Cerebellar cortex (tissue), 1 donor: ENCODE data around the gene NLRP6.
"Not testable (repeated sequence)": the region's sequence is repeated elsewhere in the genome, so short reads cannot be mapped to it uniquely, and the experiment has no call there.

Source experiments
- DNase-seq: peaks from one replicate; pipeline ENCODE4 v3.0.0-alpha.2; 2015; ENCODE audit warnings: low spot score

NLRP6 gene

GRCh38 chr11:293852-294661 lies 15.8 kb downstream of the NLRP6 start:
- DNase-seq, result no peak

GRCh38 chr11:294780-295179 lies 16.6 kb downstream of the NLRP6 start:
- DNase-seq, result no peak

GRCh38 chr11:295351-296170 lies 17.4 kb downstream of the NLRP6 start:
- no peak for DNase-seq

- no peak for DNase-seq
Measured at GRCh38 chr11:296171-297050, 18.2 kb downstream of the NLRP6 start.

DNA sequence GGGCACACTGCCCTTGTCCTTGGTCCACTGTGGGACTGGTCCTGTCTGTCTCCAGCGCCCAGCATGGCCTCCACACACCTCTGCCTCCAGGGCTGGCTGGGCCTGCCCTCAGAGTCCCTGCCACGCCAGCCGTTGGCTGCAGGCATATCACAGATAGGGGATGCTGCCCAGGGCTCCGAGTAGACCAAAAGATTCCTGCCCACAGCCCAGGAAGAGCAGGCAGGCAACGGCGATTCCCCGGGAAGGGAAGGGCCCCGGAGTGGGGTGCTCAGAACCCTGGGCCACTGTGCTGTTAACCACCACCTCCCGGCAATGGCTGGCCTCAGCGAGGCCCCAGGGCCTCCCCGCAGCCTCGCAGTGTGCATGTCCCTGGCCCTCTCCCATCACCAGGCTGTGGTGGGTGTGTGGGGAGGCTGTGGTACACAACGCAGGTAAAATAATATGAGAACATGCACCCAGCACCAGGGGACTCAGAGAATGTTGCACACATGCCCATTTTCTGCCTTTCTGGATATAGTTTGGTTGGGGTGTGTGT lies 18.9 kb downstream of the NLRP6 start:
- no peak for DNase-seq

GRCh38 chr11:297586-298405 lies 19.6 kb downstream of the NLRP6 start:
- DNase-seq, result no peak

DNA sequence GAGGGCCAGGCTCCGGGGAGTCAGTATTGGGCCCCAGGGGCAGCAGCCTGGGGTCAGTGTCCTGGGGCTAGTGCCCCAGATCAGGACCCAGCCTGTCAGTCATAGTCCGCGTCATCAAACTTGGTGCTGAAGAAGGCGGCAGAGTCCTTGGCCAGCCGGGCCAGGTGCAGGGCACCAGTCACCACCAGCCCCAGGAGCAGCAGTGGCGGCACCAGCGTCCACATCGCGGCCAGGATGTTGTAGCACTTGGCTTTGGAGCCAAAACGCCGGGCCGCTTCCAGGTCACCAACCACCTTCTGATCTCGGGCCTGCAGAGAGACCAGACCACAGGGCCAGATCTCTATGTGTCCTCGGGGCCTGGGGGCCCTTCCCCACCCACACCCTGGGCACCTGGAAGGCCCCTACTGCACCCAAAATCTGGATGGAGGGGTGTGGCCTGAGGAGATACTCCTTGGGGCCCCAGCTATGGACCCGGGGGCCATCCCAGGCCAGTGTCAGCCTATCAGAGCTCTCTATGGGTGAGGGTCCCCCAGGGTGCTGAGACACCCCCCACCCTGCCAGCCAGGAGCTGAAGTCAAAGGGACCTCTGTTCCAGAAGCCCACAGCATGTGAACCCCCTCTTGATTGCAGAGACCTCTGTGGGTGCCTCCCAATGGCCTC lies 20.3 kb downstream of the NLRP6 start:
- DNase-seq, result no peak

DNA sequence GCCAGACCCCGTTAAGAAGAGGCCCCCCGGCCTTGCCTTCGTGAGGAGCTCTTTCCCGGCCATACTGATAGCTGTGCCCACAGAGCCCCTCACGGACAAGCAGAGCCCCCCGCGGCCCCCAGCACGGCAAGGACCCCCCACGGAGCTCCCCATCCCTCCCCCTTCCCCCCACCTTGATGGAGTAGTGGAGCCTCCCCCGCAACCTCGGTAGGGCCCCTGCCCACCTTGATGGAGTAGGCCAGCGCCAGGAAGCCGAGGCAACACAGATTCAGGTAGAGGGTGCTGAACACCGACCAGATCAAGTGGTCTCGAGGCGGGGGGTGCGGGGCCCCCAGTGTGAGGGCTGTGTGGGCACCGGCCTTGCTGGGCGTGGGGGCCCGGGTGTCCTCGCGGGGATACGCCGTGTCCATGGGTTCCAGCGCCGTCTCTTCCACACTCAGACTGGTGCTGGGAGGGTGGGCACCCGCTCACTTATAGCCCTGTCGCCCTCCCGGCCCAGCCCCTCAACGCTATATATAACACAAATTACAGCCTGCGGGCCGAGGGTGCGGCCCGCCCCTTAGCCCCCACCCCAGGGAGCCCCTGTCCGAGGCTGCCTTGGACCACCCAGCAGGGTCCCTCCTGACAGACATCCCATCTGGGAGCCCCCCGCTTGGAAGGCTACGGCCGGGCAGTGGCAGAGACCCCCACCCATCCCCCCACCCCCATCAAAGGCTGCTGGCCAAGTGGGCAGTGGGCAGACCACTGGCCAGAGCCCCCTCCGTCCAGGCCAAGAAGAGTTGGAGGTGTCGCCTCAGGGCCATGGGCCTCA lies 21.1 kb downstream of the NLRP6 start, which contains the start of gene IFITM5:
TSS of gene IFITM5 (minus strand) at position 446 of the 811 bp plus-strand sequence. CDS start at position 410, 36 bp downstream.
- no peak for DNase-seq

GRCh38 chr11:299951-300735 lies 21.9 kb downstream of the NLRP6 start:
- no peak for DNase-seq

GRCh38 chr11:303363-303762 lies 25.2 kb downstream of the NLRP6 start:
- no peak for DNase-seq

- DNase-seq, result no peak
Measured at GRCh38 chr11:304061-304506, 25.9 kb downstream of the NLRP6 start.

DNA sequence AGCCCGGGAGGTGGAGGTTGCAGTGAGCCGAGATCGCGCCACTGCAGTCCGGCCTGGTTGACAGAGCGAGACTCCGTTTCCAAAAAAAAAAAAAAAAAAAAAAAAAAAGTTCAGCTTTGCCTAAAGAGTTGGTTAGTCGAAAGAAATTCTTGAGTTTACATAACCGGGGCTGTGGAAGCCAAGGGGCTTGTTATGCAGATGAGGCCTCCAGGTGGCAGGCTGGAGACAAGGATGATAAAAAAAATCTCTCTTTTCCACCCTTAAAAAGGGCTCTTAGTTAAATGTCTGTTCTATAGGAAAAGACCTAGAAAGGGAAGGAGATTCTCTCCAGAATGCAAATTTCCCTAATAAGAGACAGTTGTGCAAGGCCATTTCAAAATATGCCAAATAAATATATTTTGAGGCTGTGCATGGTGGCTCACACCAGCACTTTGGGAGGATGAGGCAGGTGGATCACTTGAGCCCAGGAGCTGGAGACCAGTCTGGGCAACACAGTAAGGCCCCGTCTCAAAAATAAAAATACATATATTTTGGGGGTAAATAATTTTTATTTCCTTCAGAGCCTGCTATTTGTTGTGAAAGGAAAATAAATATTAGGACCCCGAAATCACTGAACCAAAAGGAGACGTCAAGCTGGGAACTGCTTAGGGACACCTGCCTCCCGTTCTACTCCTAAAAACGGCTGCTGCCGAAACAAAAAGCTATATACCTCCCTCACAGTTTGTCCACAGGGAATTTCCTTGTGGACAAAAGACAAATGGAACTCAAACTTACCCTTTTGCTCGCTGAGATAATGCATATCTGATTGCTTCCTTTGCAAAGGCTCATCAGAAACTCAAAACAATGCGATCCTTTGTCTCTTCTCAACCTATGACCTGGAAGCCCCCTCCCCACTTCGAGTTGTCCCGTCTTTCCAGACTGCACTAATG lies 27.0 kb downstream of the NLRP6 start:
- peak; percentile 73 for DNase-seq

DNA sequence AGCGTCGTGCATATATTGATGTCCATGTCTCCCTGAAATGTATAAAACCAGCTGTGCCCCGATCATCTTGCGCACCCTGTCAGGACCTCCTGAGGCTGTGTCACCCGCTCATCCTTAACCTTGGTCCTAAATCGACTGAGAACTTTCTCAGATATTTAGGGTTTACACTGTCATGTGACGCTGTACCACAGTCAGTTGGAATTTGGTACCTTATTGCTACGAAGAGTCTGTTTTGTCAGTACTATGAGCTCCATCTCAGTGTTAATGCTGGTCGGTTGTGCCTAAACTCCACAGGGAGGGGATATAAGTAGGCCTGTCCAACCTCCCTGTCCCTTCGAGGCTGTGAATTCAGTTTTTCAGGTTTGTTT lies 27.6 kb downstream of the NLRP6 start:
- DNase-seq, result no peak

GRCh38 chr11:306645-307371 lies 28.6 kb downstream of the NLRP6 start:
- no peak for DNase-seq

DNA sequence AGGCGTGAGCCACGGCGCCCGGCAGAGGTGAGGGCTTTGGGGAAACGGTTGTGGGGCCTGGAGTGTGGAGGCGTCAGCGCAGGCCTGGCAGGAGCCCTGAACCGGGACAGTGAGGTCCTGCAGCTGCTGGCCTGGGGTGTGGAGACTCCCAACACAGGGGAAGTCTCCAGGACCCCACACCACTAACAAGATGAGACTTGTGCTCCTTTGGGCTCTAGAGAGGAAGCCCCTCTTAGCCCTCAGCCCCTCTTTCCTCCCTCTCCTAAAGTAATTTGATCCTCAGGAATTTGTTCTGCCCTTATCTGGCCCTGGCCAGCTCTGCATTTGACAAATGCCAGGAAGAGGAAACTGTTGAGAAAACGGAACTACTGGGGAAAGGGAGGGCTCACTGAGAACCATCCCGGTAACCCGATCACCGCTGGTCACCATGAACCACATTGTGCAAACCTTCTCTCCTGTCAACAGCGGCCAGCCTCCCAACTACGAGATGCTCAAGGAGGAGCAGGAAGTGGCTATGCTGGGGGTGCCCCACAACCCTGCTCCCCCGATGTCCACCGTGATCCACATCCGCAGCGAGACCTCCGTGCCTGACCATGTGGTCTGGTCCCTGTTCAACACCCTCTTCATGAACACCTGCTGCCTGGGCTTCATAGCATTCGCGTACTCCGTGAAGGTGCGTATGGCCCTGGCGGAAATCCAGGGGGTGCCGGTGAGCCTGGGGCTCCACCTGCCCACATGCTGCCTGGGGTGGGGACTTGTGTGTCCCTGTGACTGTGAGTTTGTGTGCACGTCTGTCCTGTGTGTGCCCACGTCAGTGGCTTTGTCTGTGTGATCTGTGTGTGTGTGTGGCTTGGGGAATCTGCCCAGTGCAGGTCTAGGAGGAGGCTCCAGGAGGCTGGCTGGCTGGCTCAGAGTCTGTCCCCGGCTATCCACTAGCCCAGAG lies 29.8 kb downstream of the NLRP6 start, which contains the start of gene IFITM2:
TSS of gene IFITM2 (plus strand) at position 51 of the 943 bp plus-strand sequence. CDS start at position 428, 377 bp downstream.
- DNase-seq, result not testable (repeated sequence)
